Daoy (cell line): ENCODE results near the gene ART1. TPM values are rescaled to one million over a fixed set of nuclear protein-coding genes. Genes with fewer than 3 reads are reported as not detected.

Experiments used
- DNase-seq: peaks from one replicate; pipeline ENCODE4 v3.0.0-alpha.2; 2015; ENCODE audit warnings: low read depth
- total RNA-seq: library from RNA; depleted of rRNA; stranded (reverse); fragments of >200 nt; shearing (Covaris generic); gene quantifications from 2 replicates; pipeline ENCODE4 v1.2.3, GENCODE V29; 2014

The ART1 gene
- total RNA-seq, 1 experiment from 2014 or later = not detected

- no peak for DNase-seq
These were observed 20.6 kb downstream of the ART1 start for GRCh38 chr11:3665336-3666022.

- no peak for DNase-seq
These were observed 21.1 kb downstream of the ART1 start for GRCh38 chr11:3666023-3666530.

GRCh38 chr11:3667149-3668035 is 22.5 kb downstream of the ART1 start:
- no peak for DNase-seq

- DNase-seq = no peak
These were observed 24.2 kb downstream of the ART1 start for GRCh38 chr11:3669128-3669527.

GRCh38 chr11:3669742-3670183 is 24.8 kb downstream of the ART1 start:
- no peak for DNase-seq

- DNase-seq = no peak
These were observed 26.7 kb downstream of the ART1 start, which contains the start of gene CHRNA10 for GRCh38 chr11:3671334-3672254. Gene CHRNA10, minus strand, starts transcription at chr11:3671384. Its CDS starts 72 bp downstream, at chr11:3671312.

GRCh38 chr11:3674189-3674588 is 29.3 kb downstream of the ART1 start:
- peak; percentile 67 for DNase-seq

- DNase-seq = no peak
These were observed 31.0 kb downstream of the ART1 start for GRCh38 chr11:3675971-3676370.

- DNase-seq = no peak
These were observed 34.1 kb downstream of the ART1 start for GRCh38 chr11:3679077-3679476.

GRCh38 chr11:3683039-3683438 is 38.1 kb downstream of the ART1 start:
- DNase-seq = no peak

- DNase-seq = no peak
These were observed 39.3 kb downstream of the ART1 start for GRCh38 chr11:3684129-3684818.

GRCh38 chr11:3684819-3685172 is 39.9 kb downstream of the ART1 start:
- DNase-seq = no peak

GRCh38 chr11:3685923-3686322 is 41.0 kb downstream of the ART1 start:
- no peak for DNase-seq

- DNase-seq = peak; percentile 64
These were observed 41.8 kb downstream of the ART1 start for GRCh38 chr11:3686751-3687150.

GRCh38 chr11:3700410-3700809 is 55.5 kb downstream of the ART1 start:
- no peak for DNase-seq

GRCh38 chr11:3700910-3701309 is 56.0 kb downstream of the ART1 start:
- no peak for DNase-seq

- no peak for DNase-seq
These were observed 58.5 kb downstream of the ART1 start for GRCh38 chr11:3703383-3703782.

- DNase-seq = no peak
These were observed 62.2 kb downstream of the ART1 start for GRCh38 chr11:3707176-3707575.

- DNase-seq = no peak
These were observed 65.0 kb downstream of the ART1 start for GRCh38 chr11:3709977-3710376.

- DNase-seq = no peak
These were observed 65.7 kb downstream of the ART1 start for GRCh38 chr11:3710485-3711259.
